HUES6 (cell line): ENCODE data around the gene CELSR1.
A peak's percentile ranks its signal among the peaks of the same experiment; 100 is the strongest.
"Not testable (repeated sequence)": the region's sequence is repeated elsewhere in the genome, so short reads cannot be mapped to it uniquely, and the experiment has no call there.

ENCODE experiments used
- H3K27ac ChIP-seq: 2 replicates; pipeline ENCODE4 v1.7.0; 2013; ENCODE audit warnings: low read depth, mild to moderate bottlenecking, low read length, inconsistent platforms
- H3K27me3 ChIP-seq: 2 replicates; pipeline ENCODE4 v1.6.1; 2013; ENCODE audit warnings: low read length; ENCODE audit not compliant: control insufficient read depth, insufficient read depth
- H3K36me3 ChIP-seq: 2 replicates; pipeline ENCODE4 v1.6.1; 2013; ENCODE audit warnings: low read length; ENCODE audit not compliant: control insufficient read depth, insufficient read depth
- H3K4me1 ChIP-seq: 2 replicates; pipeline ENCODE4 v1.6.1; 2013; ENCODE audit warnings: low read length; ENCODE audit not compliant: control insufficient read depth, insufficient read depth
- H3K4me3 ChIP-seq: 2 replicates; pipeline ENCODE4 v1.5.1; 2013; ENCODE audit warnings: low read depth, low read length
- H3K9ac ChIP-seq: one replicate; pipeline ENCODE4 v1.6.1; 2013; ENCODE audit warnings: mild to moderate bottlenecking, low read length
- H3K9me3 ChIP-seq: 2 replicates; pipeline ENCODE4 v1.6.1; 2013; ENCODE audit warnings: low read depth, low read length; ENCODE audit not compliant: control insufficient read depth, insufficient read depth

CELSR1 gene

GRCh38 chr22:46516112-46516487, 21.3 kb downstream of the CELSR1 start:
- not testable (repeated sequence) for H3K27ac ChIP-seq, H3K36me3 ChIP-seq, H3K27me3 ChIP-seq, H3K9ac ChIP-seq, H3K9me3 ChIP-seq, H3K4me3 ChIP-seq
- H3K4me1 ChIP-seq = peaks cover 15% of the 10 kb centered on the region; the same call in 1 of the 2 replicates

- Histone ChIP-seq H3K4me1 (peaks cover 15% of the 10 kb centered on the region; the same call in 1 of the 2 replicates), H3K36me3 (no peaks in the 10 kb centered on the region; the same call in 1 of the 2 replicates), H3K27me3 (no peaks in the 10 kb centered on the region), H3K4me3 (no peak overlapping the region), H3K9ac (no peak overlapping the region), H3K27ac (no peak overlapping the region; the same call in 1 of the 2 replicates), H3K9me3 (no peaks in the 10 kb centered on the region)
Observed at GRCh38 chr22:46515208-46516111, 22.0 kb downstream of the CELSR1 start.

DNA sequence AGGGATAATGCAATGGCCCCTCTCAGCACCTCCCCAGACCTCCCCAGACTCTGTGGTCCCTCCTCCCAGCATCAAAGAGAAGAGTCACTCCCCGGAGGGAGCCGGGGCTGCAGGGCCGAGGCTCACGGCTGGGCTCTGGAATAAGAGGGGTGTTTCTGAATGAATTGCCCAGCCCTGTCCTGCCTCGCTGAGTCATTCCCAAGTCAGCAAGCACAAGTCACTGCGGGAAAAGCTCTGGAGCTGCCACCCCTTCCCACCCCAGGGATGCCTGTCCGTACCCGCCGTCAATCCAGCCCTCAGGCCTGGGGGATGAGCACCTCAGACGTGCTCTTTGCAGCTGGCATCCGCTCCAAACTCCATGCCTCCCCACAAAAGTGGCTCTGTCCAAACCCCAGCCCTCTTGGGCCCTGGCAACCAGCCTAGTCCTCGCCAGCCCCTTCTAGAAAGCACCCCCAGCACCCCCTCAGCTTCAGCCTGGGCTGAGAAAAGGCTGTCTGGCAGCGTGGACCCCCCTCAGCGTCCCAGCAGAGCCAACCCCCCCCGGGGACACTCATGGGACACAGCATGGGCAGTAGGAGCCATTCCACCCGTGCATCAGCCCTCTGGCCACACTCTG, 22.7 kb downstream of the CELSR1 start:
- H3K9ac ChIP-seq = no peak overlapping the region
- peaks cover 15% of the 10 kb centered on the region; the same call in 1 of the 2 replicates for H3K4me1 ChIP-seq
- no peaks in the 10 kb centered on the region for H3K9me3 ChIP-seq
- H3K27ac ChIP-seq = no peak overlapping the region; the same call in 1 of the 2 replicates
- no peaks in the 10 kb centered on the region; the same call in 1 of the 2 replicates for H3K36me3 ChIP-seq
- no peaks in the 10 kb centered on the region for H3K27me3 ChIP-seq
- no peak overlapping the region for H3K4me3 ChIP-seq

- Histone ChIP-seq H3K27me3 (no peaks in the 10 kb centered on the region), H3K9ac (no peak overlapping the region), H3K36me3 (no peaks in the 10 kb centered on the region; the same call in 1 of the 2 replicates), H3K27ac (no peak overlapping the region), H3K4me3 (no peak overlapping the region), H3K9me3 (no peaks in the 10 kb centered on the region), H3K4me1 (peaks cover 15% of the 10 kb centered on the region; the same call in 1 of the 2 replicates)
Observed at GRCh38 chr22:46513908-46514550, 23.4 kb downstream of the CELSR1 start.

DNA sequence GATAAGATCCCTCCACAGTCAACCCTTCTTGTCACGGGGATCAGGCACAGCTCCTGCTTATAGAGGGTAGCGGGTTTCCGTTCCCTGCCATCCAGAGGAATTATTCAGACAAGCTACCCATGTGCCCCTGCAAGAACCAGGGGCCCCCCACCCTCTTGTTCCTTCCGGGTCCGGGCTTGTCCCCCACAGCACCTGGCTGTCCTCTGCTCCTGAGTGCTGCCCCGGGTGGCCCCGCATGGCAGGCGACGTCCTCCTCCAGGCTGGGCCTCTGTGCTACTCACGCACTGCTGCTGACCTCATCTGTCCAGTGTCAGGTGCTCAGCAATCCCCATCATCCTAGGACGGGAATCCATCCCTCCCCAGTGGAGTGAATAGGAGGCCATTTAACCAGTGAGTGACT, 24.7 kb downstream of the CELSR1 start:
- Histone ChIP-seq H3K4me1 (peaks cover 26% of the 10 kb centered on the region), H3K4me3 (no peak overlapping the region), H3K27ac (no peak overlapping the region), H3K36me3 (no peaks in the 10 kb centered on the region), H3K9me3 (no peaks in the 10 kb centered on the region), H3K9ac (no peak overlapping the region), H3K27me3 (no peaks in the 10 kb centered on the region)

DNA sequence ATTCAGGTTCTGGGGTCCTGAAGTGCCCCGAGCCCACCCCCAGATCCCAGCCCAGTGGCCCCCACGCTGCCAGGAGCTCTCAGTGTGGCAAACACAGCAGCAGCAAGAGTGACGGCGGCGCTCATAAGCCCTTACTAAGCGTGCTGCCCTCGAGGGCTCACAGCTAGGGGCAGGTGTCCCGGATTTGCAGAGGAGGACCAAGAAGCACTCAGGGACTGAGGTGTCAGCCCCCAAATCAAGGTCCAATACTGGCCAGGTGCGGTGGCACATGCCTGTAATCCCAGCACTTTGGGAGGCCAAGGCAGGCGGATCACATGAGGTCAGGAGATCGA, 25.4 kb downstream of the CELSR1 start:
- Histone ChIP-seq H3K9me3 (no peaks in the 10 kb centered on the region), H3K9ac (no peak overlapping the region), H3K27ac (no peak overlapping the region), H3K4me3 (no peak overlapping the region), H3K27me3 (no peaks in the 10 kb centered on the region), H3K4me1 (peaks cover 31% of the 10 kb centered on the region), H3K36me3 (no peaks in the 10 kb centered on the region)

GRCh38 chr22:46511151-46512038, 26.0 kb downstream of the CELSR1 start:
- Histone ChIP-seq H3K4me1 (peaks cover 31% of the 10 kb centered on the region), H3K27me3 (no peaks in the 10 kb centered on the region), H3K36me3 (no peaks in the 10 kb centered on the region), H3K4me3 (no peak overlapping the region), H3K9ac (no peak overlapping the region), H3K9me3 (no peaks in the 10 kb centered on the region), H3K27ac (no peak overlapping the region)

- no peak overlapping the region for H3K9ac ChIP-seq
- H3K36me3 ChIP-seq = no peaks in the 10 kb centered on the region
- no peaks in the 10 kb centered on the region for H3K9me3 ChIP-seq
- H3K27ac ChIP-seq = no peak overlapping the region
- no peaks in the 10 kb centered on the region for H3K27me3 ChIP-seq
- no peak overlapping the region for H3K4me3 ChIP-seq
- peaks cover 19% of the 10 kb centered on the region for H3K4me1 ChIP-seq
Observed at GRCh38 chr22:46509416-46510089, 27.9 kb downstream of the CELSR1 start.

DNA sequence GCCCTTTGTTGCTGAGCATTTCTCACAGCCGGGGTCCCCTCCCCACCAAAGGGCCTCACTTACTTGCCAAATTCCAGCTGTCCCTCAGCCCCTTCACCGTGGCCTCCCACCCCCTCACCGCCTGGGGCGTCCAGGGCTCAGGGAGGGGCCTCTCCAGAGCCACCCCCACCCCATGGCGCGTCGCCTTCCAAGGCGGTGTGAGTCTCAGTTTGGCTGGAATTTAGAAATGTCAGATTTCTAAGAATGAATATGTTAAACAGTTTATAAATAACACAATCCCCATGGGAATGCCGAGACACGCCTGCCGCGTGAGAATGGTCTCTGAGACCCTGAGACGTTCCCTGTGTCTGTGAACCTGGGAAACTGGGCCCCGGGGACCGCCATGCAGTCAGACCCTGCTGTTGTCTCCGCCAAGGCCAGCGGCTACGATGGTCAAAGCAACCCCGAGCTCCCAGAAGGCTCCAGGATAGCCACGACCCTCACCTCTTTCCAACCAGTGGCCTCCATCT, 28.9 kb downstream of the CELSR1 start:
- Histone ChIP-seq H3K4me3 (no peak overlapping the region), H3K36me3 (no peaks in the 10 kb centered on the region), H3K27ac (no peak overlapping the region), H3K9me3 (no peaks in the 10 kb centered on the region), H3K27me3 (no peaks in the 10 kb centered on the region), H3K4me1 (peaks cover 16% of the 10 kb centered on the region), H3K9ac (peak overlapping the region; percentile 16)
